MM.1S (cell line): ENCODE results near the gene PLA2G4B.

Source experiments
- DNase-seq: peaks from one replicate; pipeline ENCODE4 v3.0.0-alpha.2; 2015
- H2AFZ ChIP-seq: fragments of 300-600 bp; sonication (generic); 2 replicates; pipeline ENCODE4 v1.6.0; 2016; ENCODE audit warnings: antibody characterized with exemption, low read length
- H3F3A ChIP-seq: fragments of 300-600 bp; sonication (generic); 2 replicates; pipeline ENCODE4 v1.6.1; 2016; ENCODE audit warnings: mild to moderate bottlenecking, antibody characterized with exemption, low read length, moderate library complexity, mixed read lengths; ENCODE audit not compliant: insufficient read depth
- H3K27ac ChIP-seq: fragments of 300-600 bp; sonication (generic); 2 replicates; pipeline ENCODE4 v1.5.1; 2016; ENCODE audit warnings: mild to moderate bottlenecking, low read length
- H3K27me3 ChIP-seq: fragments of 300-600 bp; sonication (generic); replicated peaks from 2 replicates; pipeline ENCODE4 v1.6.0; 2016; ENCODE audit warnings: low read length; ENCODE audit not compliant: insufficient read depth
- H3K36me3 ChIP-seq: fragments of 300-600 bp; sonication (generic); replicated peaks from 2 replicates; pipeline ENCODE4 v1.6.1; 2016; ENCODE audit warnings: mild to moderate bottlenecking, low read length, mixed read lengths; ENCODE audit not compliant: insufficient read depth
- H3K4me1 ChIP-seq: fragments of 300-600 bp; sonication (generic); 2 replicates; pipeline ENCODE4 v1.6.1; 2016; ENCODE audit warnings: low read length, mixed read lengths
- H3K4me2 ChIP-seq: fragments of 300-600 bp; sonication (generic); 2 replicates; pipeline ENCODE4 v1.6.0; 2016; ENCODE audit warnings: low read depth, low read length
- H3K4me3 ChIP-seq: fragments of 300-600 bp; sonication (generic); 2 replicates; pipeline ENCODE4 v1.5.1; 2016; ENCODE audit warnings: low read length, mixed read lengths
- H3K79me2 ChIP-seq: fragments of 300-600 bp; sonication (generic); 2 replicates; pipeline ENCODE4 v1.6.1; 2016; ENCODE audit warnings: mixed run types, low read length, mixed read lengths
- H3K9ac ChIP-seq: fragments of 300-600 bp; sonication (generic); 2 replicates; pipeline ENCODE4 v1.6.1; 2016; ENCODE audit warnings: low read length, mixed read lengths
- H3K9me2 ChIP-seq: fragments of 300-600 bp; sonication (generic); replicated peaks from 2 replicates; pipeline ENCODE4 v1.6.1; 2016; ENCODE audit warnings: mild to moderate bottlenecking, low read length, mixed read lengths; ENCODE audit not compliant: insufficient read depth
- H3K9me3 ChIP-seq: fragments of 300-600 bp; sonication (generic); replicated peaks from 2 replicates; pipeline ENCODE4 v1.6.1; 2016; ENCODE audit warnings: mild to moderate bottlenecking, low read length, mixed read lengths; ENCODE audit not compliant: insufficient read depth
- H4K20me1 ChIP-seq: fragments of 300-600 bp; sonication (generic); 2 replicates; pipeline ENCODE4 v1.6.1; 2016; ENCODE audit warnings: mild to moderate bottlenecking, low read length, moderate library complexity, mixed read lengths; ENCODE audit not compliant: insufficient read depth
- CTCF ChIP-seq: fragments of 300-600 bp; sonication (generic); IDR thresholded peaks from 2 replicates; pipeline ENCODE4 v1.5.1; 2016; ENCODE audit warnings: antibody characterized with exemption, low read length, mixed read lengths
- EZH2 ChIP-seq: fragments of 300-600 bp; sonication (generic); optimal IDR thresholded peaks from 2 replicates; pipeline ENCODE3; 2017; ENCODE audit warnings: low read depth, mild to moderate bottlenecking, antibody characterized with exemption, low read length, mixed read lengths
- EZH2phosphoT487 ChIP-seq: fragments of 300-600 bp; sonication (generic); IDR thresholded peaks from 2 replicates; pipeline ENCODE4 v1.6.1; 2018; ENCODE audit warnings: antibody characterized with exemption, low read length

PLA2G4B gene

GRCh38 chr15:41824062-41824745 is 14.4 kb upstream of the PLA2G4B start:
- no peaks in the 10 kb centered on the region for H3K9me2 ChIP-seq
- no peak for DNase-seq
- no peak for TF ChIP-seq EZH2phosphoT487
- TF ChIP-seq EZH2, result no peak
- no peak for TF ChIP-seq CTCF
- no peaks in the 10 kb centered on the region for H3K4me1 ChIP-seq
- no peak overlapping the region for H3K9ac ChIP-seq
- no peaks in the 10 kb centered on the region for H3K9me3 ChIP-seq
- no peak overlapping the region for H3K4me2 ChIP-seq
- H3K27ac ChIP-seq, result no peak overlapping the region
- no peaks in the 10 kb centered on the region for H4K20me1 ChIP-seq
- H3F3A ChIP-seq, result no peaks in the 10 kb centered on the region
- H3K4me3 ChIP-seq, result no peak overlapping the region
- no peaks in the 10 kb centered on the region for H3K27me3 ChIP-seq
- no peaks in the 10 kb centered on the region for H3K36me3 ChIP-seq
- no peaks in the 10 kb centered on the region for H3K79me2 ChIP-seq
- no peak overlapping the region for H2AFZ ChIP-seq

- H3K9ac ChIP-seq, result no peak overlapping the region
- H3K27me3 ChIP-seq, result no peaks in the 10 kb centered on the region
- H3K9me2 ChIP-seq, result no peaks in the 10 kb centered on the region
- TF ChIP-seq CTCF, result no peak
- TF ChIP-seq EZH2, result no peak
- TF ChIP-seq EZH2phosphoT487, result no peak
- no peaks in the 10 kb centered on the region for H3F3A ChIP-seq
- no peak overlapping the region for H3K4me3 ChIP-seq
- DNase-seq, result no peak
- no peak overlapping the region for H2AFZ ChIP-seq
- no peaks in the 10 kb centered on the region for H3K79me2 ChIP-seq
- H4K20me1 ChIP-seq, result no peaks in the 10 kb centered on the region
- no peaks in the 10 kb centered on the region for H3K4me1 ChIP-seq
- H3K36me3 ChIP-seq, result no peaks in the 10 kb centered on the region
- H3K27ac ChIP-seq, result no peak overlapping the region
- no peaks in the 10 kb centered on the region for H3K9me3 ChIP-seq
- H3K4me2 ChIP-seq, result no peak overlapping the region
Observed at GRCh38 chr15:41825145-41825544, 13.5 kb upstream of the PLA2G4B start.

GRCh38 chr15:41825572-41826535 is 12.8 kb upstream of the PLA2G4B start:
- TF ChIP-seq EZH2 (no peak), CTCF (no peak), EZH2phosphoT487 (no peak)
- Histone ChIP-seq H3K9me2 (no peaks in the 10 kb centered on the region), H3K27ac (no peak overlapping the region), H4K20me1 (no peaks in the 10 kb centered on the region), H3K36me3 (no peaks in the 10 kb centered on the region), H3K9ac (no peak overlapping the region), H3K4me3 (no peak overlapping the region), H3K4me2 (no peak overlapping the region), H3K4me1 (no peaks in the 10 kb centered on the region), H2AFZ (no peak overlapping the region), H3K27me3 (no peaks in the 10 kb centered on the region), H3F3A (no peaks in the 10 kb centered on the region), H3K79me2 (no peaks in the 10 kb centered on the region), H3K9me3 (no peaks in the 10 kb centered on the region)
- no peak for DNase-seq
